SHP77 (cell line): ENCODE results near the gene INMT.

Experiments used
- DNase-seq, 2 experiments: peaks; one replicate each; lab custom pipeline; 2025; lab: John Stamatoyannopoulos, UW

Gene INMT

GRCh38 chr7:30787486-30787885, 35.6 kb downstream of the INMT start:
- no peak for DNase-seq

- no peak for DNase-seq
These were observed 36.9 kb downstream of the INMT start for GRCh38 chr7:30788640-30789333.

GRCh38 chr7:30789334-30789711, 37.4 kb downstream of the INMT start:
- DNase-seq = no peak

- DNase-seq = no peak
These were observed 38.4 kb downstream of the INMT start for GRCh38 chr7:30790356-30790755.

- DNase-seq = no peak
These were observed 39.2 kb downstream of the INMT start for GRCh38 chr7:30791114-30791513.

- no peak for DNase-seq
These were observed 43.4 kb downstream of the INMT start for GRCh38 chr7:30795161-30795948.

GRCh38 chr7:30796105-30796869, 44.4 kb downstream of the INMT start:
- no peak for DNase-seq

- DNase-seq = no peak
These were observed 45.5 kb downstream of the INMT start for GRCh38 chr7:30797176-30798040.

- no peak for DNase-seq
These were observed 47.5 kb downstream of the INMT start for GRCh38 chr7:30799206-30799975.

- DNase-seq = no peak
These were observed 48.2 kb downstream of the INMT start for GRCh38 chr7:30799976-30800661.

- DNase-seq = peak; percentile 51 to 70
These were observed 48.9 kb downstream of the INMT start for GRCh38 chr7:30800785-30801252.

GRCh38 chr7:30802812-30803211, 50.9 kb downstream of the INMT start:
- DNase-seq = no peak

- no peak for DNase-seq
These were observed 52.2 kb downstream of the INMT start for GRCh38 chr7:30804078-30804661.

- no peak for DNase-seq
These were observed 53.3 kb downstream of the INMT start for GRCh38 chr7:30805081-30805691.

- no peak for DNase-seq
These were observed 54.0 kb downstream of the INMT start for GRCh38 chr7:30805931-30806330.
